ENCODE measurements around the gene TSTD1.

The TSTD1 gene

DNA sequence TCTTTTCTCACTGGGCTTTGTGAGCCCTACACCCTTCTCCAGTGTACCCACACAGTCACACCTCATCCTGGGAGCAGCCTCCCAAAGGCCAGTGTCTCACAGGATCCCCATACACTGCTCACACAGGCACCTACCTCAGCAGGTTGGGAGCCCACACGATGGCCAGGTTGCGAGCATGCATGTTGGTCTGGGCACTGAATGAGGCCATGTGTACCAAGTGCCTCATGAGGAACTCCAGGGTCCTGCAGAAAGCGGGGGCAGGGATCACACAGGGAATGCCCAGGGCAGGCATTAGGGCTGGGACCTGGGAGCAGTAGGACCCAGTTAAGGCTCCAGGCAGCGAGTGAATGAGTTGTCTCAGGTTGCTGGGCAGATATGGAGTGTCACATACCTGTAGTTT is 15.5 kb upstream of the TSTD1 start:
- DNase-seq (ENCODE audit: low read depth): no peak
- H3K4me3 ChIP-seq (ENCODE audit: control insufficient read depth, low read depth, low read length): no peak overlapping the region
- TF ChIP-seq, protein P1, sequence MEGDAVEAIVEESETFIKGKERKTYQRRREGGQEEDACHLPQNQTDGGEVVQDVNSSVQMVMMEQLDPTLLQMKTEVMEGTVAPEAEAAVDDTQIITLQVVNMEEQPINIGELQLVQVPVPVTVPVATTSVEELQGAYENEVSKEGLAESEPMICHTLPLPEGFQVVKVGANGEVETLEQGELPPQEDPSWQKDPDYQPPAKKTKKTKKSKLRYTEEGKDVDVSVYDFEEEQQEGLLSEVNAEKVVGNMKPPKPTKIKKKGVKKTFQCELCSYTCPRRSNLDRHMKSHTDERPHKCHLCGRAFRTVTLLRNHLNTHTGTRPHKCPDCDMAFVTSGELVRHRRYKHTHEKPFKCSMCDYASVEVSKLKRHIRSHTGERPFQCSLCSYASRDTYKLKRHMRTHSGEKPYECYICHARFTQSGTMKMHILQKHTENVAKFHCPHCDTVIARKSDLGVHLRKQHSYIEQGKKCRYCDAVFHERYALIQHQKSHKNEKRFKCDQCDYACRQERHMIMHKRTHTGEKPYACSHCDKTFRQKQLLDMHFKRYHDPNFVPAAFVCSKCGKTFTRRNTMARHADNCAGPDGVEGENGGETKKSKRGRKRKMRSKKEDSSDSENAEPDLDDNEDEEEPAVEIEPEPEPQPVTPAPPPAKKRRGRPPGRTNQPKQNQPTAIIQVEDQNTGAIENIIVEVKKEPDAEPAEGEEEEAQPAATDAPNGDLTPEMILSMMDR (conservative IDR thresholded peaks at IDR 0.05; ENCODE audit: control insufficient read depth, insufficient read depth, low read depth, low read length): no peak

DNA sequence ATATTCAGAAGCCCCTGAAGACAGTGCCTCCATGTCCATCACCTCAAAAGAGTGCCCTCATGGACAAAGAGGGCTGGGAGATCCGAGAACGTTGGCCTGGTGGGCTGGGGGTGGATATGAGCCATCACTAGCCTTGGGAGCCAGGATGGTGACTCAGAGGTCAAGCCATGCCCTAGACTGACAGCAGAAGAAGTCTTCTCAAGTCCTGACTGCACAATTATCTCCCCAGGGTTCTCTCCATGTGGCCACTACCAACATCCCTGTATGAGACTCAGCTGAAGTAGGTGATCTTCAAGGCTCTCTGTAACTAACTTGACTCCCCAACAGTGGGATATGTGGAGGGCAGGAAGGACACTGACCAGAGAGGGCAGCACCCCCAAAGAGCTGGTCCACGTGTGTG is 14.1 kb upstream of the TSTD1 start:
- TF ChIP-seq, protein P1 (conservative IDR thresholded peaks at IDR 0.05; ENCODE audit: control insufficient read depth, insufficient read depth, low read depth, low read length): no peak
- peak; percentile 54 for DNase-seq (ENCODE audit: low read depth)
- H3K4me3 ChIP-seq (ENCODE audit: control insufficient read depth, low read depth, low read length): no peak overlapping the region

DNA sequence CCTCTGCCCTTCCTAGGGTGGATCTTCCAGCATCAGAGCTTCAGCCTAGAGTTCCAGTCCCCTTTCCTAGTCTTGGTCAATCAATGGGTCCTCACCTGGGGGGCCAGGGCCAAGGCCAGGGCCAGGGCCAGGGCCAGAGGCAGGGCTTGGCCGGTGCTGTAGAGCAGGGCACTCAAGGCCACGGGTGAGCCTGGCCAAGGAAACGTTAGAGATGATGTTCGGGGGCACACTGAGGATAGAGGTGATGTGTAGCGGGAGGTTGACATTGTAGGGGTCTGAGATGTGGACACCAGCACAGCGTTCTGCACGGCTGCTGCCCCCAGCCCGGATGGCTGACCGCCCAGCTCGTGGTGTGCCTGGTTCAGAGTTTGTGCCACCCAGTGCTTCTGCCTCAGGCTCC is 12.5 kb upstream of the TSTD1 start:
- TF ChIP-seq, protein P1 (conservative IDR thresholded peaks at IDR 0.05; ENCODE audit: control insufficient read depth, insufficient read depth, low read depth, low read length): no peak
- DNase-seq (ENCODE audit: low read depth): no peak
- H3K4me3 ChIP-seq (ENCODE audit: control insufficient read depth, low read depth, low read length): no peak overlapping the region

DNA sequence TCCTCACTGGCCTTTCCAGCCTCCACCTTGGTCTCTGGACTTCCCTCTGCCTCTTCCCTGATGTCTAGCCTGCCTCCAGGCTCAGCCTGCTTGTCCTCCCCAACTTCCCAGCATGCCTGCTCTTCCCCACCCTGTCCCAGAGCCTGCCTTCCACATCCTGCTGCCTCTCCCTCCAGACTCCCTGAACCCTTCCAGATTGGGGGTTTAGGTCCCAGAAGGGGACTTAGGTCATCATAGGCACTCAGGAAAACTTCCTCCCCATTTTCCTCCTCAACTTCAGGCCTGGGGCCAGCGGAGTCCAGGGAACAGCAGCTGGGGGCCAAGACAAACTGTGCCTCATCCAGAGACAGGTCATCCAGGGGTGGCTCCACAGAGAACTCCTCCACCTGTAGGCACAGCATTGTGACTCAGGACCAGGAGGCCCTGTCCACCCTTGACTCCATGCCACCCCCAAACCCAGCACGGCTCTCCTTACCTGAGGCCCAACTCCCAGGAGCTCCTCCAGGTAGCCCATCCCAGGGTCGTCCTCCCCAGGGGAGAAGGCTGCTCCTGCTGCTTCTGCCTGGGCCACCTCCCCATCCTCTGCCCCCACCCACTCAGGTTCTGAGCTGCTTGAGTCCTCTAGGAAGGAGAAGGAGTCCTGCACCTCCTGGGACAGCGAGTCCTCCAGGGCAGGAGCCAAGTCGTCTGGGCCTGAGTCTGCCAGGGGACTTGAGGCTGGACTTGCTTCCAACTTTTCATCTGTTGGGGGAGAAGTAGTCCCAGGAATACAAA is 10.4 kb upstream of the TSTD1 start:
- DNase-seq (ENCODE audit: low read depth): no peak
- TF ChIP-seq, protein P1 (conservative IDR thresholded peaks at IDR 0.05; ENCODE audit: control insufficient read depth, insufficient read depth, low read depth, low read length): no peak
- H3K4me3 ChIP-seq (ENCODE audit: control insufficient read depth, low read depth, low read length): no peak overlapping the region

DNA sequence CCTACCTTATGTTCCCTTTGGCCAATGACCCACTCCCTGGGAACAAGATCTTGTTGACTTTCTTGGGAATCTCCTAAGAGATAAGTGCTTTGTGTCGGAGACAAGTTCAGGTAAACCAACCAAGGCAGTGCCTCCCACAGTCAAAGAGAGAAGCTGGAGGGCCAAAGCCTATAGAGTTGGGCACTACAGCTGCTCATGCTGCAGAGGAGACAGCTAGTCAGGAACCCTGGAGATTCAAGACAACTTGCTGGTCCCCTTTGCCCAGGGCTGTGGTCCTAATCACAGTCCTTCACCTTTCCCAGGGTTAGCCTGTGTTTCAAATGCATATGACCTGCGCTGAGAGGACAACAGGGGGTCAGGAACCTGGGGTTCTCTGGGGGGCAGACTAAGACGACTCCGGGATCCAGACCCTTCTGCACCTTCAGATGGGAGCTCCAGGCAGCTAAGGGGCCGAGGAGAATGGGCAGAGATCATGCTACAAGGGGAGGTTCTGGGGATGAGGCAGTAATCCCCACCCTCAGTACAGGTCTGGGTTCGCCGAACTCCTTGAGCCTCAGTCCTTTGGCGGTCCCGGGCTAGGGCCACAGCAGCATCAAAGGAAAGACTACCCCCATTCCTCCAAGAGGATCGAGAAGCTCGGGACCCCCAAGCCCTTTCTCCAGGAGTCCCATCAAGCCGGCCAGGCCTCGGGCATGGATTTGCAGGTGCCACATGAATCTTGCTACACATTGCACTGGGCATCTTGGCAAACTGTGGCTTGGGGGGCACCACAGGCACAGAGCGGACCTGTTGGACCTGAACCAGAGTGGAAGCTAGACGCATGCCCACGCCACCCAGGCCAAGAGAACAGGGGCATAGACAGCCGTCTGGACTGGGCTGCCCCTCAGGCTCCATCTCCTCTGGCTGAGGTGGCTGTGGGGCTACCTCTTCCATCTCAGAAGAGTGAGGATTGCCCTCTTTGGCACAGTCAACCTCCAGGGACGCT is 9.0 kb upstream of the TSTD1 start:
- H3K4me3 ChIP-seq (ENCODE audit: control insufficient read depth, low read depth, low read length): no peak overlapping the region
- no peak for DNase-seq (ENCODE audit: low read depth)

DNA sequence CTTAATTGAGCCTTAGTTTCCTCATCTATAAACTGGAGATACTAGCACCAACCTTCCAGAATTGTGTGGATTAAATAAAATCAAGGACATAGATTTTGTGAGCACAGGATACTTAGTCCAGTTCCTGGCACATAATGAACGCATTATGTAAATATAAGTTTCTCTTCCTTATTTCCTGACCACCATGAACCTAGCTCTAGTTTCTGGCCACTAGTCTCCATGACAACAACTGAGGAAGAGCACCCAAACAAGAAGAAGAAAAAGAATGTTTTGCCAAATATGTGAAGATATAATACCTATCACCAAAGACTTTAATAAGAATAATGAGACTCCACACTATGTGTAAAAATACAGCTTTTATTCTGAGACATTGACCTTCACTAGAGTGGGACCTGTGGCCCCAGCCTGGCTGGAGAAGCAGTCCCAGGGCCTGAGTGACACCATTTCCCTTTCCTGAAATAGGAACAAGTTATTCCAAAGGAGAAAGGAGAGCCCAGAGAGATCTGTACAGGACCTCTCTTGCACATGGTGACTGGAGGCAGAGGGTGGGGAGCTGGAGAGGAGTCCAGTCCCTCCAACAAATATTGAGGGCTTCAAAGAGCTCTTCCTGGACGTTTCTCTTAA is 8.0 kb upstream of the TSTD1 start:
- no peak for DNase-seq (ENCODE audit: low read depth)
- no peak overlapping the region for H3K4me3 ChIP-seq (ENCODE audit: control insufficient read depth, low read depth, low read length)
- TF ChIP-seq, protein P1 (conservative IDR thresholded peaks at IDR 0.05; ENCODE audit: control insufficient read depth, insufficient read depth, low read depth, low read length): no peak

More for the DNA sequence above, 9.0 kb upstream of the TSTD1 start:
- TF ChIP-seq, protein P1 (conservative IDR thresholded peaks at IDR 0.05; ENCODE audit: control insufficient read depth, insufficient read depth, low read depth, low read length): no peak
